Fibroblast of lung (primary cell): ENCODE measurements around the gene SEMA4D. TPM values are rescaled to one million over a fixed set of nuclear protein-coding genes. Genes with fewer than 3 reads are reported as not detected.

Experiments
- DNase-seq, 2 donors: peaks; one replicate each; pipeline versions ENCODE4 v3.0.0 to v3.0.0-alpha.2; 2010; ENCODE audit warnings: low read depth in 2 of 2
- H2AFZ ChIP-seq: 2 replicates; pipeline ENCODE4 v1.5.1; 2012; ENCODE audit warnings: low read length, control low read depth, inconsistent platforms
- H3K27ac ChIP-seq: 2 replicates; pipeline ENCODE4 v1.5.1; 2011; ENCODE audit warnings: low read length, control low read depth; ENCODE audit not compliant: insufficient read depth
- H3K27me3 ChIP-seq: 2 replicates; pipeline ENCODE4 v1.5.1; 2011; ENCODE audit warnings: mild to moderate bottlenecking, low read length; ENCODE audit not compliant: control insufficient read depth, insufficient read depth
- H3K36me3 ChIP-seq: 2 replicates; pipeline ENCODE4 v1.5.1; 2011; ENCODE audit warnings: low read length; ENCODE audit not compliant: control insufficient read depth, insufficient read depth
- H3K4me1 ChIP-seq: 2 replicates; pipeline ENCODE4 v1.5.1; 2011; ENCODE audit warnings: low read length; ENCODE audit not compliant: control insufficient read depth, insufficient read depth; ENCODE audit errors: extremely low read depth
- H3K4me2 ChIP-seq: 2 replicates; pipeline ENCODE4 v1.5.1; 2011; ENCODE audit warnings: low read length, control low read depth; ENCODE audit not compliant: insufficient read depth; ENCODE audit errors: extremely low read depth
- H3K4me3 ChIP-seq, 4 experiments: fragments of 200-600 bp in 1 of 4; sonication (generic) in 1 of 4; replicated peaks in 1 of 4; 2 replicates each; pipeline ENCODE4 v1.5.1; 2011 to 2016; ENCODE audit warnings: low read length in 4 of 4, low read depth in 3 of 4, mild to moderate bottlenecking in 3 of 4, control low read depth in 2 of 4, inconsistent platforms in 1 of 4, mixed read lengths in 1 of 4; ENCODE audit not compliant: insufficient read depth in 1 of 4; ENCODE audit errors: control extremely low read depth in 1 of 4
- H3K79me2 ChIP-seq: 2 replicates; pipeline ENCODE4 v1.5.1; 2012; ENCODE audit warnings: mild to moderate bottlenecking, low read length, inconsistent platforms; ENCODE audit not compliant: control insufficient read depth, insufficient read depth
- H3K9ac ChIP-seq: 2 replicates; pipeline ENCODE4 v1.5.1; 2011; ENCODE audit warnings: mild to moderate bottlenecking, low read length, control low read depth; ENCODE audit not compliant: insufficient read depth
- H3K9me3 ChIP-seq: 2 replicates; pipeline ENCODE4 v1.5.1; 2012; ENCODE audit warnings: low read depth, low read length; ENCODE audit not compliant: control insufficient read depth, insufficient read depth
- H4K20me1 ChIP-seq: 2 replicates; pipeline ENCODE4 v1.5.1; 2011; ENCODE audit warnings: low read length; ENCODE audit not compliant: control insufficient read depth, insufficient read depth; ENCODE audit errors: extremely low read depth
- CTCF ChIP-seq, 2 donors: IDR thresholded peaks in 1 of 2; conservative IDR thresholded peaks in 1 of 2; 1 replicate in 1 of 2; 2 replicates in 1 of 2; pipeline ENCODE4 v1.5.1; 2011 to 2012; ENCODE audit warnings: low read length in 2 of 2, control low read depth in 1 of 2, inconsistent platforms in 1 of 2, low read depth in 1 of 2, mild to moderate bottlenecking in 1 of 2
- EZH2 ChIP-seq: IDR thresholded peaks from 2 replicates; pipeline ENCODE4 v1.5.1; 2012; ENCODE audit warnings: low read length, control low read depth, mild to moderate bottlenecking; ENCODE audit errors: missing control alignments
- polyA plus RNA-seq, 2 donors: library from polyadenylated mRNA; depleted of rRNA in 1 of 2; stranded (reverse) in 1 of 2; unstranded in 1 of 2; fragments of >200 nt; gene quantifications; 2 replicates each; pipeline ENCODE4 v1.2.1, GENCODE V29; 2011 to 2012; ENCODE audit warnings: missing spikeins in 1 of 2
- total RNA-seq: library from RNA; depleted of rRNA; stranded (reverse); fragments of >200 nt; gene quantifications from 2 replicates; pipeline ENCODE4 v1.2.1, GENCODE V29; 2014

SEMA4D gene
- total and polyA plus RNA-seq, 2 donors (not counting 1 experiment from before 2014, with no cell fraction given), result 0.67 to 2.6 TPM

GRCh38 chr9:89323390-89323789, 174.5 kb downstream of the SEMA4D start:
- no peak overlapping the region for H3K27ac ChIP-seq
- no peak for DNase-seq

GRCh38 chr9:89319015-89319905, 178.7 kb downstream of the SEMA4D start:
- H3K27me3 ChIP-seq, result no peaks in the 10 kb centered on the region

More at GRCh38 chr9:89323390-89323789, 174.5 kb downstream of the SEMA4D start:
- peaks cover 2% of the 10 kb centered on the region for H4K20me1 ChIP-seq
- no peaks in the 10 kb centered on the region for H3K36me3 ChIP-seq
- H3K4me2 ChIP-seq, result no peak overlapping the region
- peaks cover 29% of the 10 kb centered on the region for H3K79me2 ChIP-seq
- no peaks in the 10 kb centered on the region for H3K27me3 ChIP-seq
- H3K4me3 ChIP-seq, result no peak overlapping the region
- no peak overlapping the region for H2AFZ ChIP-seq
- no peak for TF ChIP-seq EZH2
- TF ChIP-seq CTCF (conservative IDR thresholded peaks at IDR 0.05 in 1 of 2, IDR thresholded peaks at IDR 0.05 in 1 of 2; ENCODE audit: low read depth in 1 of 2, low read length in 2 of 2), result no peak
- no peaks in the 10 kb centered on the region for H3K9me3 ChIP-seq
- H3K9ac ChIP-seq, result no peak overlapping the region
- no peaks in the 10 kb centered on the region for H3K4me1 ChIP-seq

More at GRCh38 chr9:89319015-89319905, 178.7 kb downstream of the SEMA4D start:
- peaks cover 2% of the 10 kb centered on the region for H3K36me3 ChIP-seq
- H3K9ac ChIP-seq, result peak overlapping the region; percentile 100
- peaks cover 11% of the 10 kb centered on the region for H3K4me1 ChIP-seq
- TF ChIP-seq CTCF (conservative IDR thresholded peaks at IDR 0.05 in 1 of 2, IDR thresholded peaks at IDR 0.05 in 1 of 2; ENCODE audit: low read depth in 1 of 2, low read length in 2 of 2) (no peak), EZH2 (no peak)
- peak overlapping the region; percentile 77 for H3K4me2 ChIP-seq
- H3K4me3 ChIP-seq, result peak overlapping the region; percentile 43 to 94 (median 52)
- peaks cover 2% of the 10 kb centered on the region for H4K20me1 ChIP-seq
- no peak overlapping the region for H2AFZ ChIP-seq
- peaks cover 59% of the 10 kb centered on the region for H3K79me2 ChIP-seq
- no peaks in the 10 kb centered on the region for H3K9me3 ChIP-seq
- DNase-seq, result no peak
- peak overlapping the region; percentile 99 for H3K27ac ChIP-seq
